Fibroblast of villous mesenchyme (primary cell): ENCODE results near the gene FIGLA. TPM values are rescaled to one million over a fixed set of nuclear protein-coding genes. Genes with fewer than 3 reads are reported as not detected.

Experiments used
- DNase-seq: peaks from one replicate; pipeline ENCODE4 v3.0.0-alpha.2; 2010; ENCODE audit warnings: low read depth
- H3K4me3 ChIP-seq: 2 replicates; pipeline ENCODE4 v1.5.1; 2011; ENCODE audit warnings: low read depth, mild to moderate bottlenecking, low read length
- total RNA-seq: library from RNA; depleted of rRNA; stranded (reverse); fragments of >200 nt; gene quantifications from 2 replicates; pipeline ENCODE4 v1.2.3, GENCODE V29; 2012
- TF ChIP-seq, protein P1 (sequence below): IDR thresholded peaks from 2 replicates; pipeline ENCODE4 v1.5.1; 2012; ENCODE audit warnings: low read depth, mild to moderate bottlenecking, low read length; ENCODE audit not compliant: insufficient read depth

The FIGLA gene
- total RNA-seq, 1 donor, result not detected

DNA sequence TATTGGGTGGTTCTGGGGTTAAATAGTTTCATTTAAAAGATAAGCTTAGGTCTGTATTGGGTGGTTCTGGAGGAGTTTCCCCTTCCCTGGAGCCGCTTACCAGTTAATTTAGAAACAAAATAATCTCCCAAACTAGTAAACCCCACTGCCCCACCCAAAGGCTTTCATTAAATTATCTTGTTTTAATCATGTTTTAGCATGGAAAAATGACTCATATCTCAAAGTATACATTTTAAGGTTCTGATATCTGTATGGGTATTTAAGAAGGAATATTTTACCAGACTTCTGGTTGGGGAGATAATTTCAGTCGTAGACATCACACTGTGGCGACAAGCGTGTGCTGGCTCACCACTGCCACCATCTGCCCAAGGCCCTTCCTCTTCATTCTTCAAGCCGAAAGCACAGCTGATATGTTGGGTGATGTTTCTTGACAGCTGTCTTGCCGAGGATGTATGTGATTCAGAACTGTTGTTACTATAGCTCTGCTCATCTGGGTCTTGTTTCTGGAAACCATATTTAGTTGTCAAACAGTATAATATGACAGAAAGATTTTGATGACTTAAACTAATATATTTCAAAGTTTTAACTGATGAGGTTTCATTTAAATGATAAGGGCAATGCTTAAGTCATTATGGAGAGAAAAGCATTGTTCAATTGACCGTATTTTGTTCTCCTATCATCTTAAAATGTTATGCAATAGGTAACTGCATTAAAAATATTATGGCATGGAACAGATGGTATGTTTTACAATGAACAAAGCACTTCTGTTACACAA lies 5.1 kb downstream of the FIGLA start:
- H3K4me3 ChIP-seq, result no peak overlapping the region
- peak; percentile 4 for DNase-seq
- TF ChIP-seq, protein P1, sequence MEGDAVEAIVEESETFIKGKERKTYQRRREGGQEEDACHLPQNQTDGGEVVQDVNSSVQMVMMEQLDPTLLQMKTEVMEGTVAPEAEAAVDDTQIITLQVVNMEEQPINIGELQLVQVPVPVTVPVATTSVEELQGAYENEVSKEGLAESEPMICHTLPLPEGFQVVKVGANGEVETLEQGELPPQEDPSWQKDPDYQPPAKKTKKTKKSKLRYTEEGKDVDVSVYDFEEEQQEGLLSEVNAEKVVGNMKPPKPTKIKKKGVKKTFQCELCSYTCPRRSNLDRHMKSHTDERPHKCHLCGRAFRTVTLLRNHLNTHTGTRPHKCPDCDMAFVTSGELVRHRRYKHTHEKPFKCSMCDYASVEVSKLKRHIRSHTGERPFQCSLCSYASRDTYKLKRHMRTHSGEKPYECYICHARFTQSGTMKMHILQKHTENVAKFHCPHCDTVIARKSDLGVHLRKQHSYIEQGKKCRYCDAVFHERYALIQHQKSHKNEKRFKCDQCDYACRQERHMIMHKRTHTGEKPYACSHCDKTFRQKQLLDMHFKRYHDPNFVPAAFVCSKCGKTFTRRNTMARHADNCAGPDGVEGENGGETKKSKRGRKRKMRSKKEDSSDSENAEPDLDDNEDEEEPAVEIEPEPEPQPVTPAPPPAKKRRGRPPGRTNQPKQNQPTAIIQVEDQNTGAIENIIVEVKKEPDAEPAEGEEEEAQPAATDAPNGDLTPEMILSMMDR, result peak; percentile 37

DNA sequence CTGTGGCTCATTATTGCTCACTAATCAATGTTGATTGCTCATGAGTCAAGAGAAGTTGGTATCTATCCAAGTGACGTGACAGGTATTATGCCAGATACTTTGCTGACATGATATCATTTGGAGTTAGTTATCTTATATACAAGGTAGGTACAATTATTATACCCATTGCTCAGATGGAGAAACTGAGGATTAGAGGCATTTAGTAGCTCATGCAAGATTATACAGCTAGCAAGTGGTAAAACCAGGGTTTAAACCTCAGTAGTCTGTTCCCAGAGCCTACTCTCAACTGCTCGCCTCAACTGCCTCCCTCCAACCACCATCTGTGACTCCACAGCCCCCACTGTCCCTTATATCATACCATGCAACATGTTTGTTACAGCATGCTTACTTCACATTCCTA lies 6.1 kb downstream of the FIGLA start:
- TF ChIP-seq, protein P1, result no peak
- H3K4me3 ChIP-seq, result no peak overlapping the region
- no peak for DNase-seq

- no peak overlapping the region for H3K4me3 ChIP-seq
- TF ChIP-seq, protein P1, result no peak
- DNase-seq, result no peak
These were observed 10.4 kb downstream of the FIGLA start for GRCh38 chr2:70779911-70780545.

GRCh38 chr2:70779491-70779890 lies 11.0 kb downstream of the FIGLA start:
- TF ChIP-seq, protein P1, result no peak
- no peak for DNase-seq

GRCh38 chr2:70778676-70779075 lies 11.8 kb downstream of the FIGLA start:
- TF ChIP-seq, protein P1, result no peak
- DNase-seq, result no peak
- H3K4me3 ChIP-seq, result no peak overlapping the region

More at GRCh38 chr2:70779491-70779890, 11.0 kb downstream of the FIGLA start:
- no peak overlapping the region for H3K4me3 ChIP-seq

GRCh38 chr2:70777450-70777849 lies 13.0 kb downstream of the FIGLA start:
- DNase-seq, result no peak
- TF ChIP-seq, protein P1, result no peak
- H3K4me3 ChIP-seq, result no peak overlapping the region
